ENCODE results near the gene TTLL10.

- TF ChIP-seq POLR2A (IDR thresholded peaks at IDR 0.05; ENCODE audit: low read depth, low read length) (no peak), POLR2AphosphoS5 (IDR thresholded peaks at IDR 0.05; ENCODE audit: low read depth, low read length) (no peak), TAF1 (IDR thresholded peaks at IDR 0.05; ENCODE audit: low read depth, low read length) (no peak)
Measured at GRCh38 chr1:1185101-1185765, 11.6 kb downstream of the TTLL10 start.
